ENCODE data around the gene AIMP2.
"Not testable (repeated sequence)": the region's sequence is repeated elsewhere in the genome, so short reads cannot be mapped to it uniquely, and the experiment has no call there.

AIMP2 gene

DNA sequence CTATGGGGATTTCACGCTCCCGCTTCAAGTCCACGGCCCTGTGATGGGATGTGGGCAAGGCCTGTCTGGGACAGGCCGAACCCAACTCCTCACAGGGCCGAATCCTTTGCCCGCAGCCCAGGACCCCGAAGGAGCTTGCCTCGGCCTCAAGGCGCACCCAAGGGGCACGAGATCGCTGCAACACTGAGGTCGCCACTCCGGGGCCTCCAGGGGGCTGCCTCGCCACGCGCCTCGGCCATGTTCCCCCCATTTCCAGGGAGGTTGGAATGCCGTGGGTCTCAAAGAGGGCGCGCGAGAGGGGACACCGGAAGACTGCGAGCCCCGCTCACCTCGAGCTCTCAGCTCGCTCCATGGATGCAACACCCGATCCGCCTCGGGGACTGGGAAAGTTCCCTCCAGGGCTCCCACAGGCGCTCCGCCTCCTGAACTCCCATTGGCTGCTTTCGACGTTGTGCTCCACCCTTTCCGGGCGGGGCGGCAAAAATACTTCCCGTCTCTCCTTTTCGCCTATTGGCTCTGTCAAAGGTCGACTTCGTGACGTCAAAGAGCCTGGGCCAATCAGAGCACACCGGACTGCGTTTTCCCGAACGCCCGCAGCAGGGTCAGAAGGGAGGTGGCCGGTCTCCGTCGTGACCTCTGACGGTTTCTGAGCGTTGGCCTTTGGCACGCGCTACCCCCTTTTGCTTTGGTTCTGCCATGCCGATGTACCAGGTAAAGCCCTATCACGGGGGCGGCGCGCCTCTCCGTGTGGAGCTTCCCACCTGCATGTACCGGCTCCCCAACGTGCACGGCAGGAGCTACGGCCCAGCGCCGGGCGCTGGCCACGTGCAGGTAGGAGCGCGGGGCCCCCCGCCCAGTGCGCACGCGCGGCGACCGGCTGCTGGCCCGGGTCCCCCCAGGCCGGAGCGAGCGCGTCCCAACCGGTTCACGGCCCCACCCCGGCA lies at the start of gene AIMP2, which contains the start of gene PMS2:
Gene AIMP2 (plus strand): TSS at position 605 of the 944 bp plus-strand sequence. CDS start 92 bp downstream, at position 697.
Gene PMS2 (minus strand): TSS at position 382 of the 944 bp plus-strand sequence. CDS start 30 bp downstream, at position 352.
- DNase-seq, result peak; percentile 98 to 100 (median 99)

DNA sequence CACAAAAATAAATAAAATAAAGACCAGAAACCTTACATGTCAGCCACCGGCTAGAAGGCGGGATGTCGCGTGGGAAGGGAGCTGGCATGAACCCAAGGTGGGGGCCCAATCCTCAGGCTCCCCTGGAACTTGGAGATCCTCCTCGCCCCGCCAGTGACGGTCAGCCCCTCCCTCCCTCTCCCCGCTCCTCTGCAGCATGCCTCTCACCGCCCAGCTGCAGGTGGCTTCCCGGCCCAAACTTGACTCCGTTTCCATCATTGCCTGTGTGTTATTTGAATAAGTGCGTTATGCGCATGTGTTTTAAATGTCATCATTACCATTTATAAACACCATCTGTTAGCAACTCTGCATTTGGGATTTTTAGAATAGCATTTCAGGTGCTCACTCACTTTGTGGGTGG lies 45.9 kb upstream of the AIMP2 start:
- DNase-seq, result not testable (repeated sequence)

DNA sequence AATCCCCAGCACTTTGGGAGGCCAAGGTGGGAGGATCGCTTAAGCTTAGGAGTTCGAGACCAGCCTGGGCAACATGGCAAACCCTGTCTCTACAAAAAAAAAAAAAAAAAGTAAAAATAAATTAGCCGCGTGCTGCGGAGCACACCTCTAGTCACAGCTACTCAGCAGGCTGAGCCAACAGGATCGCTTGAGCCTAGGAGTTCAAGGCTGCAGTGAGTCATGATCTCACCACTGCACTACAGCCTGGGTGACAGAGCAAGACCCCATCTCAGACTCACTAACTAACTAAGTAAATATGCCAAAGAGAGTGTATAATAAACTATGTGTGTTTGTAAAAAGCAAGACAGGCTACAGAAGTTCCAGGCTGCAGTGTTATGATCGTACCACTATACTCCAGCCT lies 45.3 kb upstream of the AIMP2 start:
- DNase-seq, result not testable (repeated sequence)

DNA sequence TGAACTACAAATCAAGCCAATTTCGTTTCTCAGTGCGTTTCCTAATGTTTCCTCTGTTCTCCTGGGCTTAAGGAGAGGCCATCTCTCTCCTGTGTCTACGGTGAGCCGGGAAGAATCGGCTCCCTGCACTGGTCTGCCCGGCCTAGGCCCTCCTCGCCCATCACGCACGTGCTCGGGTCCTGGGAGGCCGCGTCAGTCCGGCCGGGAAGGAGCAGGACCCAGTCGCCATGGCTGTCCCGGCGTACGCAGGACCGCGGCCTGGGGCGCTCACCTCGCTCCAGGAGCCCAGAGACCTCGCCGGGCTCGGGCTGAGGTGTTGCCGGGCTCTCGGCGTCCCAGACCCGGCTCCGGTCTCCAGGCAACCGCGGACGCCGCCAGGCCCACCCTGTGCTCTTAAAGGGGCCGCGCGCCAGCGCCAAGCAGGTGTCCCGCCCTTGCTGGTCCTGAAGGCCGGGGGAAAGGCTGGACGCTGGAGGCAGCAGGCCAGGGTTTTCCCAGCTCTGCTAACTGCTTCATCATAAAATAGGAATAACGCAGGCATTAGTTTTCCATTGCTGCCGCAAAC lies 38.6 kb upstream of the AIMP2 start, which contains the start of gene RSPH10B:
Gene RSPH10B (minus strand): TSS at position 343 of the 565 bp plus-strand sequence. CDS start 3,573 bp downstream, outside the sequence.
- not testable (repeated sequence) for DNase-seq

DNA sequence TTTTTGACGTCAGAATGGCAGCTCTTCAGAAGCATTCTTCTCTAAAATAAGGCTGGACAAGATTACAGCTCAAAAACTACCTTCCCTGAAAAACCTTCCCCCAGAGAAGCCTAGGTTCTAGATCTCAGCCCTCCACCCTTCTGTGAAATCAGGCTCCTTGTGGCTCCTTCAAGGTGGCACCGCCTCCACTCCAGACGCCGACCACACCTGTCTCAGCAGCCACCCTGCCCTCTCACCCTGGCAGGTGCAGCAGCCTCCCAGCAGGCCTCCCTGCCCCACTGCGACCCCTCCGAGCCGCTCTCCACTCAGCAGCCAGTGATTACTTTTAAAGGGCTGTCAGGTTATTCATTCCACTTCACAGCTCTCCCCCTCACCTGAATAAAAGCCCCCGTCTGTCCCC lies 35.5 kb upstream of the AIMP2 start:
- DNase-seq, result not testable (repeated sequence)

DNA sequence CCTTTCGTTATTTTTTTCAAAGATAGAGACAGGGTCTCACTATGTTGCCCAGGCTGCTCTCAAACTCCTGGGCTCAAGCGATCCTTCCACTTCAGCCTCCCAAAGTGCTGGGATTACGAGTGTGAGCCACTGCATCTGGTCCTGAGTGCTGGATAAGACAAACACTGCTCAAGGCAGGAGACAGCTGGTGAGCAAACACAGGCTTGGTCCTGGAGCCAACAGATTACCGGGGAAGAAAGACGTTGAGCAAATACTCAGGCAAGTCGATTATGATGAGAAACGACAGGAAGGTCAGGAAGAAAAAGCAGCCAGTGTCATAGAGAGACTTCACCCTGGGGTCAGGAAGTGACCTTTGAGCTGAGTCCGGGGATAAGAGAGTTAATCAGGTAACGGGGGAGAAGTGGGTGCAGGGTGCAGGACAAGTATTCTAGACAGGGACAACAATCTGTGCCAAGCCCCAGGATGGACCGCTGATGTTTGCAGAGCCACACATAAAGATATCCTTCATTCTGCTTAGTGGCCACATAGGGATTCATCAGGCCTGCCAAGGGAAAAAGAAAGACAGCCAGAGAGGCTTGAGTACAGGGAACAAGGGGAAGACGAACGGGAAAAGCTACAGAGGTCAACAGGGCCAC lies 29.3 kb upstream of the AIMP2 start:
- DNase-seq, result not testable (repeated sequence)

DNA sequence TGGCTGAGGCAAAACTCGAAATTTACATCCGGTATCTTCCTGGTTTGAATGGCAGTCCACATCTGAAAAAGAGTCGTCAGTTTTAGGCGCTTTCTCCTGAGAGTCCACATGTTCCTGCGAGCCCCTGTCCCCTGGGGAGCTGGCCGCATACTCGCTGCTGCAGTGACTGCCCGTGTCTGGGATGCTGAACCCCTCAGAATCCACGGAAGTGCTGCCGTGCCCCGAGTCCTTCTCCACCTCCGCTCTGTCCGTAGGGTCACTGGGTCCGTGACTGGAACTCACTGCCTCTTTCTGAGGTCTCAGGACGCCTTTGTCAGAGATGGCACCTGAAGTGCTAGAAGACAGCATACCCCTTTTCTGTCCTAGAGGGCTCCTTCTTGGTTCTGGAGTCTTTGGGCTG lies 22.0 kb upstream of the AIMP2 start:
- DNase-seq, result not testable (repeated sequence)

DNA sequence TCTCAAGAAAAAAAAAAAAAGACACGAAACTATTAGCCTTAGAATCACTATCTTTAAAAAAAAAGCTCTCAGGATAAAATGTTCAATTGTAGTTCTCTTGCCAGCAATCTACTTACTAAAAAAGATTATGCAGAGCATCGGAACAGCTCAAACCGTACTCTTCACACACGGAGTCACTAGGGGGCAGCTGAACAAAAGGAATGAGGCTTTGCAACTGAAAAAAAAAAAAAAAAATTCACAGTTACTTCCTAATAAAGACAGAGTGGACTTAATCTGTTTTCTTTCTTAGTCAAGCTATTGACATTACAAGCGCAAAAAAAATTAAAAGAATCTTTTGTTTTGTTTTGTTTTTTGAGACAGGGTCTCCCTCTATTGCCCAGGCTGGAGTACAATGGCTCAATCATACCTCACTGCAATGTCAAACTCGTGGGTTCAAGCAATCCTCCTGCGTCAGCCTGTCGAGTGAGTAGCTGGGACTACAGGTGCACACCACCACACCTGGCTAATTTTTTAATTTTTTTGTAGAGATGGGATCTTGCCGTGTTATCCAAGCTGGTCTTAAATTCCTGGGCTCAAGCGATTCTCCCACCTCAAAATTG lies 11.8 kb upstream of the AIMP2 start:
- DNase-seq, result peak; percentile 79 to 83 (median 80)

DNA sequence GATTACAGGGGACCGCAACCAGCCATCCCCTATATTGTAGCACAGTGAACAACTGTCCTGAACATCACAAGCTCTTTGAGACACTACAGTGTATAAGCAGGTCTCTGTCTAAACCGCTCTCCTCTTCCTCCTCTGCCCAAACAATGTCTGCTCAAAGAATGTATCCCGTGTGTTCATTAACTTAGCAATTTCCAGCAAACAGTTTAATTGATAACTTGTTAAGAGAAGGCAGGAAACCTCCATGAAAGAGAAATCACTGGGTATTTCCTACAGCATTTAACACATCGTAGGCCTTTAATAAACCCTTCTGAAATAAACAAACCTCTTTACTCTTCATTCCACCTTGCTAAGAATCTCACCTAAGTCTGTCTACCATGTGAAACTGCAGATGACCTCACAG lies 1.7 kb upstream of the AIMP2 start:
- DNase-seq, result no peak

DNA sequence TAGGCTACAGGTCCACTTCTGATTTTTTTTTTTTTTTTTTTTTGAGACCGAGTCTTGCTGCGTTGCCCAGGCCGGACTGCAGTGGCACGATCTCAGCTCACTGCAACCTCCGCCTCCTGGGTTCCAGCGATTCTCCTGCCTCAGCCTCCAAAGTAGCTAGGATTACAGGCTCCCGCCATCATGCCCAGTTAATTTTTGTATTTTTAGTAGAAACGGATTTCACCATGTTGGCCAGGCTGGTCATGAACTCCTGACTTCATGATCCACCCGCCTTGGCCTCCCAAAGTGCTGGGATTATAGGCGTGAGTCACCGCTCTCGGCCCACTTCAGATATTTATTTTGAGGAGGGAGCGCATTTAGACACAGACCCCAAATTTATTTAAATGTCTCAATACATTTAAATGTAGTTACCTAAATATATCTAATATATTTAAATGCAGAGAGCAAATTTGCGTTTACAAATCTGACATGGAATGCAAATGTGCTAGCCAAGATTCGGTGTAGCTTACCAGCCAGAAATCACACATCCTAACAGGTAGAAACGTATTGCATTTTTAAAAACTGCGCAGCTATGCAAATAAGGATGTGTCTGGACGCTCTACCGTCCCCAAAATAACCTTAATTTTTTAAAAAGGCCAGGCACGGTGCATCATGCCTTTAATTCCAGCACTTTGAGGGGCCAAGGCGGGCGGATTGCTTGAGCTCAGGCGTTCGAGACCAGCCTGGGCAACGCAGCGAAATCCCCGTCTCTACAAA lies 1.1 kb upstream of the AIMP2 start:
- not testable (repeated sequence) for DNase-seq

DNA sequence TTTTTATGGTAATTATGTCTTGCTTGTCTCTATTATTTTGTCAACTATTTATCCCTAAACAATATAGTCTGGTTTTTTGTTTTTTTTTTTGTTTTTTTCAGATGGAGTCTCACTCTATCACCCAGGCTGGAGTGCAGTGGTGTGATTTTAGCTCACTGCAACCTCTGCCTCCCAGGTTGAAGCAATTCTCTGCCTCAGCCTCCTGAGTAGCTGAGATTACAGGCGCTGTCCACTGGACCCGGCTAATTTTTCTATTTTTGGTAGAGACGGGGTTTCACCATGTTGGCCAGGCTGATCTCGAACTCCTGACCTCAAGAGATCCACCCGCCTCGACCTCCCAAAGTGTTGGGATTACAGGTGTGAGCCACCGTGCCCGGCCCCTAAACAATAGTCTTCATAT lies 1.3 kb downstream of the AIMP2 start:
- not testable (repeated sequence) for DNase-seq

DNA sequence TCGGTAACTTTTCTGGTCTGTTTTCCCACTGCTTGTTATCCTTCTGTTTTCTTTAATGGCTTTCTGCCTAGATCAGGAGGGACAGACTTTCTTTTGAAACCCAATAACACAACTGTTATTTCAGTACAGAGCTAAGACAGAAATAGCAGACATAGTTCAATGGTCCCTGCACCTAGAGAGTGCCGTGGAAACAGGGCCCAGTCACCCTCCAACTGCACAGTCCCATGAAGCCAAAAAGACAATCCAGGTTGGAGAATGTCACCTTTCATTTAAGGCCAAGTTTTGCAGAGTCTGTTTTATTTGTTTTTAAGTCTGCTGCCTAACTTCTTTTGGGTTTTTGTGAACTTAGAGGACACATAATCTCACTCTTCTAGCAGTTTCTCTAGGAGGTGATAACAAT lies 2.5 kb downstream of the AIMP2 start:
- DNase-seq, result no peak

DNA sequence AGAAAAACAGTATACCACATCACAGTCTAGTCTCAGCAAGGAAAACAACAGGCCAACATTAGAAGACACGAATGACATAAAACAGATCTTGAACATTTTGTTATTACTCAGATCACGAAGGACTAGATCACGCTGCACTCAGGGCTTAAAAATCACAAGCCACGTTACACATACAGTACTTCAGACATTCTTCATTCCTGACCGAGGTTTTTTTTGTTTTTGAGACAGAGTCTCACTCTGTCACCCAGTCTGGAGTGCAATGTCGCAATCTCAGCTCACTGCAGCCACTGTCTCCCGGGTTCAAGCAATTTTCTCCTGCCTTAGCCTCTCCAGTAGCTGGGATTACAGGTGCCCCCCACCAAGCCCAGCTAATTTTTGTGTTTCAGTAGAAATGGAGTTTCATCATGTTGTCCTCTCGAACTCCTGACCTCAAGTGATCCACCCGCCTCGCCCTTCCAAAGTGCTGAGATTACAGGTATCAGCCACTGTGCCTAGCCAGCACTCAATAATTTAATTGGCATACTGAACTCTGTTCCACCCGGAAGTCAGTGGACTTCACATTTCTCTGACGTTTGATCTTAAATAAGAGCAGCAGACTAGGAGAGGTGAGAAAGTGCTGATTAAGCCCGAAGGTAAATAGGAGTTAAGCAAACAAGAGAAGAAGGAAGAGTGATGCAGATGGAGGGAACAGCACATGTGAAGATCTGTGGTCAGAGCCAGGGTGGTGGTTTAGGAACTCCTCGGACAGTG lies 3.5 kb downstream of the AIMP2 start:
- no peak for DNase-seq

DNA sequence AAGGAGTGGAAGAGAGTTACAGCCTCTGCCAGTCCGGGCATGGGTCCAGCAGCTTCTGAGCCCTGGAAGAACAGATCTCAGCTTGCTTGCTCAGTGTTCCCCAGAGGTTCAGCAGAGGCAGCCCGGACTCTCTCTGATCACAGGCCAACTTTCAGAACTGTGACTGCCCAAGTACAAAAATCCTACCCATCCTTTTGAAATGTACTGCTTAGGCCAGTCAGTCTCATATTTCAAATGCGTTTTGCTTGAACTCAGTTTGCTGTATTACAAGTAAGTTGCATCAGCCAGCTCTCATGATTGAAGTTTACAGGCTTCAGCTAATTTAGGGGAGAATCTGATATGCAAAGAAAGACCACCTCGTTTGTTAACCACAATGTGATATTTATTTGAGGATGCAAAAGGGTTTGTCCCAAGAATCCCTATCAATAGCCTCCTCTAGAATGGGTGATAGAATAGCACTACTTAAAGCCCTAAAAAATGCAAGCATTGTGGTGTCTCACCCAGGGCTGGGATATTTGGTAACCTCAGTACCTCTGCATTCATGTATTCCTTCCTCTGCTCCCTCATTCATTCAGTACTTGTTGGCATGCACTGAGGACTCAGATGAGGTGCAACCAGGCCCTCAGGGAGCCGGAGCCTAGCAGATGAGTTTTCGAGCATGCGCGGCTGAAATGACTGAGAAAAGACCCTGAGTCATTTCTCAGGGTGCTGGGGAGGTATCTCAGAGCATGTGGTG lies 7.0 kb downstream of the AIMP2 start:
- no peak for DNase-seq

DNA sequence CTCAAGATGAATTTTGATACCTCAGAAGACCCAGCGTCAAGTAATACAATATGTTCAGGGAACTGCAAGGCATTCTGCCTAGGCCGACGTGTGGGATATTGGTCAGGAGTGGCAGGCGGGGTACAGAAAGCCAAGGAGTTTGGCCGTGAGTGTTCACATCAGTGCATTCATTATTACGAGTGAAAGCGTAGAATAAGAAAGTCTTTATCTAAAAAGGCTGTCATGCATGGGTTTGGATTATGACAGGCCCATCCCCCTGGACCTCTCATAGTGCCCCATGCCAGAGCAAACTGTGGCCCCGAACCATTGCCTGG lies 7.5 kb downstream of the AIMP2 start:
- no peak for DNase-seq

DNA sequence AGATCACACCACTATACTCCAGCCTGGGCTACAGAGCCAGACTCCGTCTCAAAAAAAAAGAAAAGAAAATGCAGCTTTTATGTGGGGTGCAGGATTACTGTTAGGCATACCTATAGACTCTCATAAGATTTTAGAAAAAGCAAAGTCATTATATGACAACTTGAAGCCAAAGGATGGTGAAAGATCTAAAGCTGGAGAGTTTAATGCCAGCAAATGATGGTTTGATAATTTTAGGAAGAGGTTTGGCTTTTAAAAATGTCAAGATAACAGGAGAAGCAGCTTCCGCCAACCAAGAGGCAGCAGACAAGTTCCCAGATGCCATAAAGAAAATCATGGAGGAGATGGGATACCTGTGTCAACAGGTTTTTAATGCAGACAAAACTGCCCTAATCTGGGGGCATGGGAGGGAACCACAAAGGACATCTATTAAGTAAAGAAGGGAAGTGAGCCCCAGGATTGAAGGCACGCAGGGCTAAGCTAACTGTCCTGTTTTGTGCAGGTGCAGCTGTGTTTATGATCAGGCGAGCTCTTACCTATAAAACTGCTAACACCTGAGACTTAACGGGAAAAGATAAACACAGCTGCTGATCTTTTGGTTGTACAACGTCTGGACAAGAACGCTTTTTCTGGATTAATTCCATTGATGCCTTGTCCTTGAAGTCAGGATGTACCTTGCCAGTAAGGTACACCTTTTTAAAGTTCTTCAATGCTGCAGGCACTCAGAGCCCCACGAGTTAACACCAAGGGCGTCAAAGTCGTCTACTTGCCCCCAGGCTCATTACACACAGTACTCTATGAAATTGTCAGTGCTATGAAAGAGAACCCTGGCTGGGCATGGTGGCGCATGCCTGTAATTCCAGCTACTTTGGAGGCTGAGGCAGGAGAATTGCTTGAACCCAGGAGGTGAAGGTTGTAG lies 11.6 kb downstream of the AIMP2 start:
- DNase-seq, result no peak

DNA sequence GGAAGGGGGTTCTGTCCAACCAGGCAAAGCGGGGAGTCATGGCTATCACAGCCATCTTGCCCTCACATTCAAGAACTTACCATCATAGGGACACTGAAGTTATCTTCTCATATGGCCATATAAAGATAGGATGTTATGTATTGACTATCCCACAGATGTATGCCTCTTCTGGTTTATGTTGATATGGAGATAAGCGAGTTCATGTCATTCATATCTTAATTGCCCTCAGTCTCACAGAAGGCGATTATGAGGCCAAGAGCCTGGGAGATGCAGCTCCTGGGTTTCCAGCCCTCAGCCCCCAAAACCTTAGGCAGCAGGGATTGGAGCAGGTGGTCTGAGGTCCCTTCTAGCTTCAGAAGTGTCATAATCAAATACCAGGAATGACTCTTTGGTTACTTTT lies 13.6 kb downstream of the AIMP2 start:
- DNase-seq, result no peak

DNA sequence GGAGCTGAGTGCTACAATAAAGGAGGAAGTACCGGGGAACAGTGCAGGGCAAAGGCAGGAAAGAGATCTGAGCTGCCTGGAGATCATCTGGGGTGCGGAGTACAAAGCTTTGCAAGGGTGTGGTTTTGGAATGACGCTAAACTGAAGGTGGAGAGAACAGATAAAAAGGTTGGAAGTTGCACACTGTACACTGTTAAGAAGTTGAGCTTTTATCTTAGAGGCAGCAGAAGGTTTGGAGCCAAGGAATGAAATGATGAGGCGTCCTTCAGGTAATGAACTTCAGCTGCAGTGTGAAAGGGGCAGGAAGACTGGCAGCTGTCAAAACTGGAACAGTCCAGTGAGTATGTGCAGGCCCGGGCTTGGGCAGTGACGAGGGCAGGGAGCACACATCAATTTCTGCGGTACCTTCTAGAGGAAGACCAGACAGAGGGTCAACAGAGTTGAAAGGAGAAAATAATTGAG lies 14.9 kb downstream of the AIMP2 start:
- DNase-seq, result peak in 1 of 3 donors; percentile 16

DNA sequence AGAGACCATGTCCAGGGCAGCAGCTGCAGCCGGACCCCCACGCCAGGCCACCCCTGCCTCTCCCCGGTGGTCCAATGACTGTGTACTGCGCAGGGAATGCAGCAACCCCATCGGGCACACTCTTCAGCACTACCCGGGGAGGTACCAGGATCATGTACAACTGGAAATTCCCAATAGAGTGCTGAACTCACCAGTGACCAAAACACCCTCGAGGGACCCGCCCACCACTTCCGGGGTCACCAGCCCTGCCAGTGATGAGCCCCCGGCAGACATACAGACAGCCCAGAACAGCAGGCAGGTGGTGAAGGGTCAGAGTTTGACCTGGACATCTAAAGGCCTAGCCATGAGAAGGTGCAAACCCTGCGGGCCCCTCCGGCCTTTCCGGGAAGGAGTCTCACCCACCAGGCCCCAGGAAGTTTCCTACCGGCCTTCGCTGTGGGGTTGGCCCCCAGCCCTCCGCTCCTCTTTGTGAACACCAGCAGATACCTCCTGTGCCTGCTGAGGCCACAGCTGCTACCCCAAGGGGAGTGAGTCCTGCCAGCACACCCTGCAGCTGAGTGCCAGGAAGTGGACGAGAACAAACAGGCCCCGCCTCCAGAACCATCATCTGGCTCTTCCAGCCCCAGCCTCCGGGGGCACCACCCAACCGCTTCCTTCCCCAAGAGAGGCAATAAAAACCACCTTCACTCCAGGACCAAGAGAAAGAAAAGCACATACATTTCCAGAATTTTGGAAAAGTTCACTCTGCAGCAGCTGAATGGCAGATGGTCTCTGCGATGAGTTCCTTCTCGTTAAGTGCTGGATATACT lies 17.1 kb downstream of the AIMP2 start:
- DNase-seq, result peak; percentile 89 to 94 (median 92)
